DMS153 treated with DMSO at 0.1 percent for 48 hours (cell line): ENCODE results near the gene PATE3.

Source experiments
- DNase-seq: peaks from one replicate; lab custom pipeline; 2025; ENCODE audit not compliant: unreplicated experiment; lab: John Stamatoyannopoulos, UW

Gene PATE3

GRCh38 chr11:125835748-125836147, 47.8 kb downstream of the PATE3 start:
- no peak for DNase-seq
